ENCODE measurements around the gene NECAB2. TPM values are rescaled to one million over a fixed set of nuclear protein-coding genes. Genes with fewer than 3 reads are reported as not detected.

Gene NECAB2
- total RNA-seq, 1 donor from 2014 or later: 0.40 TPM

GRCh38 chr16:84043486-84044117 lies 75.6 kb downstream of the NECAB2 start:
- peak; percentile 53 for DNase-seq (ENCODE audit: low spot score)
- Mint-ChIP-seq H3K36me3 (ENCODE audit: low read depth) (peaks cover 2% of the 10 kb centered on the region), H3K4me1 (ENCODE audit: low read depth) (no peaks in the 10 kb centered on the region), H3K27ac (ENCODE audit: unreplicated experiment) (no peak overlapping the region), H3K27me3 (ENCODE audit: low read depth) (peaks cover 26% of the 10 kb centered on the region), H3K4me3 (ENCODE audit: unreplicated experiment) (no peak overlapping the region), H3K9me3 (ENCODE audit: low read depth) (no peaks in the 10 kb centered on the region)
- no peak for TF ChIP-seq CTCF (IDR thresholded peaks at IDR 0.05)

GRCh38 chr16:84044118-84044488 lies 76.1 kb downstream of the NECAB2 start:
- peaks cover 21% of the 10 kb centered on the region for H3K27me3 Mint-ChIP-seq (ENCODE audit: low read depth)
- peak; percentile 63 for TF ChIP-seq CTCF (IDR thresholded peaks at IDR 0.05)
- peak; percentile 33 for DNase-seq (ENCODE audit: low spot score)

GRCh38 chr16:84045001-84045817 lies 77.2 kb downstream of the NECAB2 start:
- Mint-ChIP-seq H3K4me1 (ENCODE audit: low read depth) (no peaks in the 10 kb centered on the region), H3K36me3 (ENCODE audit: low read depth) (peaks cover 2% of the 10 kb centered on the region), H3K9me3 (ENCODE audit: low read depth) (no peaks in the 10 kb centered on the region), H3K27ac (ENCODE audit: unreplicated experiment) (no peak overlapping the region), H3K4me3 (ENCODE audit: unreplicated experiment) (no peak overlapping the region), H3K27me3 (ENCODE audit: low read depth) (peaks cover 16% of the 10 kb centered on the region)
- TF ChIP-seq CTCF (IDR thresholded peaks at IDR 0.05): no peak
- DNase-seq (ENCODE audit: low spot score): peak; percentile 70

More at GRCh38 chr16:84044118-84044488, 76.1 kb downstream of the NECAB2 start:
- H3K36me3 Mint-ChIP-seq (ENCODE audit: low read depth): peaks cover 2% of the 10 kb centered on the region
- H3K4me3 Mint-ChIP-seq (ENCODE audit: unreplicated experiment): no peak overlapping the region
- no peaks in the 10 kb centered on the region for H3K4me1 Mint-ChIP-seq (ENCODE audit: low read depth)
- H3K27ac Mint-ChIP-seq (ENCODE audit: unreplicated experiment): no peak overlapping the region
- no peaks in the 10 kb centered on the region for H3K9me3 Mint-ChIP-seq (ENCODE audit: low read depth)

- DNase-seq (ENCODE audit: low spot score): peak; percentile 72
- no peaks in the 10 kb centered on the region for H3K9me3 Mint-ChIP-seq (ENCODE audit: low read depth)
- peaks cover 12% of the 10 kb centered on the region for H3K27me3 Mint-ChIP-seq (ENCODE audit: low read depth)
- peaks cover 2% of the 10 kb centered on the region for H3K36me3 Mint-ChIP-seq (ENCODE audit: low read depth)
- H3K4me3 Mint-ChIP-seq (ENCODE audit: unreplicated experiment): no peak overlapping the region
- H3K4me1 Mint-ChIP-seq (ENCODE audit: low read depth): no peaks in the 10 kb centered on the region
- H3K27ac Mint-ChIP-seq (ENCODE audit: unreplicated experiment): no peak overlapping the region
- TF ChIP-seq CTCF (IDR thresholded peaks at IDR 0.05): no peak
Measured at GRCh38 chr16:84045818-84046470, 77.9 kb downstream of the NECAB2 start.

GRCh38 chr16:84047206-84047605 lies 79.2 kb downstream of the NECAB2 start:
- TF ChIP-seq CTCF (IDR thresholded peaks at IDR 0.05): no peak
- H3K9me3 Mint-ChIP-seq (ENCODE audit: low read depth): no peaks in the 10 kb centered on the region

More at GRCh38 chr16:84047206-84047605, 79.2 kb downstream of the NECAB2 start:
- peaks cover 2% of the 10 kb centered on the region for H3K36me3 Mint-ChIP-seq (ENCODE audit: low read depth)
- DNase-seq (ENCODE audit: low spot score): peak; percentile 61
- no peak overlapping the region for H3K4me3 Mint-ChIP-seq (ENCODE audit: unreplicated experiment)
- H3K27ac Mint-ChIP-seq (ENCODE audit: unreplicated experiment): no peak overlapping the region
- no peaks in the 10 kb centered on the region for H3K4me1 Mint-ChIP-seq (ENCODE audit: low read depth)
- peaks cover 10% of the 10 kb centered on the region for H3K27me3 Mint-ChIP-seq (ENCODE audit: low read depth)

Data from chondrocyte (in vitro differentiated cells).